ENCODE measurements around the gene IL17B. TPM values are rescaled to one million over a fixed set of nuclear protein-coding genes. Genes with fewer than 3 reads are reported as not detected.

The IL17B gene
- total and polyA plus RNA-seq, 9 of the 15 experiments (the other 6 are each of a cell fraction or from before 2014, with no cell fraction given): 0.28 to 2.6 (median 0.53) TPM; not detected in 2

DNA sequence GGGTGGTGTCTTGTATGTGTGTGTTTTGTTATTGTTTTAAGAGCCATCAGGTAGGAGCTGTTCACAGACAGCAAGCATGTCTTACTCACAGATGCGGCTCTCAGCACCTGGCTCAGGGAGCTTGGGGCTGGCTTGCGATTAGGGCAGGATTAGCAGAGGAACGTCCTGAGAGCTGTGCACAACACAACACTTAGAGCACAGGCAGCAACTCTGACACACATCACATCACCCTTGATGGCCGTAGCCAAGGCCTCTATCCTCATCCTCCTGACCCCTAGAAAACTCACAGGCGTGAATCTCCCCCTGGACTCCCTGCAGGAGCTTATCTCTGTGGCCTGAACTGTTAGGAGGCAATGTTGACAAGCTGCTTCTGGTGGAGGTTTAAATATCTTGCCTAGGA, 7.1 kb upstream of the IL17B start:
- ChIA-PET CTCF (ENCODE audit: low intra/inter-chr PET ratio) (interaction anchor here (0.6 kb wide), 1 partner anchor 8 kb away, joined by 3 read pairs; no protein-coding TSS in a partner anchor), POLR2A (interaction anchor here (0.5 to 1.8 kb wide), 5 partner anchors 13 to 47 kb away, joined by 3 to 5 read pairs (median 3); no protein-coding TSS in a partner anchor)
- H3K4me1 ChIP-seq (replicated peaks in 1 of 2; ENCODE audit: control insufficient read depth in 2 of 2, insufficient read depth in 2 of 2, low read length in 2 of 2): peaks cover 3 to 16% of the 10 kb centered on the region in 2 experiments; a peak in 3 of 5 replicates

DNA sequence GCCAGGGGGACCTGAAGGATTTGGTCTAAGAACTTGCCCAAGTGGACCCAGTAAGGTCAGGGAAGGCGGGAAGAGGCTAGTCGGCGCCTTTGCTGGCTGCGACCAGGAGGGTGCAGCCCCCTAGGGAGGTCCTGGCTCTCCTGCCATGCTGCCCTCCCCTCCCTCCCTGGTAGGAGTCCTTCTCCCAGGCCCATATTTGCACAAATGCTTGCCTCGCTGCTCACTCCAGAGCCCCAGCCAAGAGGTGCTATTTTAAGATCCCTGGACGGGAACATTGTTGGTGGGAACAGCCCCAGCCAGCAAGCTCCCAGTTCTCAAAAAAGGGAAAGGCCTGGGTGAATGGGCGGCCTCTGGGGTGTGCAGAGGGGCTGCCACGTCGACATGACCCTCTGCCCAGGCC, 4.3 kb upstream of the IL17B start:
- in situ Hi-C loops (cut with MboI): no loop called here
- Histone ChIP-seq H3K27ac (ENCODE audit: extremely low read depth, low read depth, low read length) (no peak overlapping the region), H3K4me2 (ENCODE audit: insufficient read depth, low read length) (no peak overlapping the region)

More for the DNA sequence above, 7.1 kb upstream of the IL17B start:
- ATAC-seq: no peak; the same call in 2 of the 3 replicates
- Histone ChIP-seq H3K79me2 (ENCODE audit: control insufficient read depth, insufficient read depth, low read length) (no peaks in the 10 kb centered on the region), H3K9me3 (replicated peaks; ENCODE audit: control insufficient read depth, insufficient read depth, low read depth, low read length) (no peaks in the 10 kb centered on the region), H3K27me3 (ENCODE audit: control insufficient read depth in 2 of 2, insufficient read depth in 2 of 2, low read length in 2 of 2) (no peaks in the 10 kb centered on the region), H3K4me2 (ENCODE audit: insufficient read depth, low read length) (no peak overlapping the region), H2AFZ (ENCODE audit: low read depth, low read length) (peak overlapping the region; percentile 5; the same call in 1 of the 2 replicates), H3K4me3 (no peak overlapping the region), H3K27ac (ENCODE audit: extremely low read depth, low read depth, low read length) (no peak overlapping the region), H3K9ac (ENCODE audit: insufficient read depth in 1 of 2, low read depth in 2 of 2, low read length in 2 of 2) (peak overlapping the region in 1 of 2 experiments; percentile 66; a peak in 1 of 4 replicates), H3K9me1 (ENCODE audit: control insufficient read depth, insufficient read depth, low read length) (no peaks in the 10 kb centered on the region), H3K36me3 (ENCODE audit: control insufficient read depth, insufficient read depth, low read length) (no peaks in the 10 kb centered on the region), H4K20me1 (replicated peaks; ENCODE audit: control insufficient read depth, insufficient read depth, low read length) (no peaks in the 10 kb centered on the region)
- 44% methylated on average over 5 of the region's 5 CpGs for WGBS (ENCODE audit: insufficient coverage, low coverage, missing lambda C conversion rate)
- no TSS peak for BruUV-seq (replicated peaks)
- intact Hi-C loops (cut with micrococcal nuclease): no loop called here
- peak in 1 of 4 experiments; percentile 41 for DNase-seq (ENCODE audit: extremely low read depth in 1 of 4, low spot score in 3 of 4)
- FAIRE-seq: peak; percentile 81
- in situ Hi-C loops (cut with MboI): loop anchor here (5.0 kb wide), 1 partner anchor 41 kb away; no protein-coding TSS in a partner anchor
- TF ChIP-seq MYBL2 (IDR thresholded peaks at IDR 0.05; ENCODE audit: low read depth) (no peak), MYBL2 (CRISPR knock-in tag; IDR thresholded peaks at IDR 0.05; ENCODE audit: borderline replicate concordance) (no peak), GABPB2 (CRISPR knock-in tag; conservative IDR thresholded peaks at IDR 0.05) (no peak), TRIM24 (IDR thresholded peaks at IDR 0.05) (no peak), ZNF445 (CRISPR knock-in tag; IDR thresholded peaks at IDR 0.05; ENCODE audit: low read depth) (no peak), ZNF444 (CRISPR knock-in tag; IDR thresholded peaks at IDR 0.05) (no peak)

More for the DNA sequence above, 4.3 kb upstream of the IL17B start:
- no peaks in the 10 kb centered on the region for H3K9me1 ChIP-seq (ENCODE audit: control insufficient read depth, insufficient read depth, low read length)
- ChIA-PET CTCF (ENCODE audit: low intra/inter-chr PET ratio) (interaction anchor here (2.5 kb wide), 1 partner anchor 51 kb away, joined by 15 read pairs; no protein-coding TSS in a partner anchor), POLR2A (no interaction called here)
- no peak for ATAC-seq
- no peak overlapping the region for H2AFZ ChIP-seq (ENCODE audit: low read depth, low read length)
- intact Hi-C loops (cut with micrococcal nuclease): loop anchor here (5.0 kb wide), 1 partner anchor 234 kb away; no protein-coding TSS in a partner anchor
- H4K20me1 ChIP-seq (replicated peaks; ENCODE audit: control insufficient read depth, insufficient read depth, low read length): no peaks in the 10 kb centered on the region
- H3K4me1 ChIP-seq (replicated peaks in 1 of 2; ENCODE audit: control insufficient read depth in 2 of 2, insufficient read depth in 2 of 2, low read length in 2 of 2): peaks cover 3 to 25% of the 10 kb centered on the region in 2 experiments; a peak in 3 of 5 replicates
- no peaks in the 10 kb centered on the region for H3K9me3 ChIP-seq (replicated peaks; ENCODE audit: control insufficient read depth, insufficient read depth, low read depth, low read length)
- DNase-seq (ENCODE audit: extremely low read depth in 1 of 4, low spot score in 3 of 4): no peak
- no peaks in the 10 kb centered on the region for H3K79me2 ChIP-seq (ENCODE audit: control insufficient read depth, insufficient read depth, low read length)
- 72% methylated on average over 9 of the region's 9 CpGs for WGBS (ENCODE audit: insufficient coverage, low coverage, missing lambda C conversion rate)
- BruUV-seq (replicated peaks): no TSS peak
- no peaks in the 10 kb centered on the region for H3K27me3 ChIP-seq (ENCODE audit: control insufficient read depth in 2 of 2, insufficient read depth in 2 of 2, low read length in 2 of 2)
- TF ChIP-seq, protein P1, sequence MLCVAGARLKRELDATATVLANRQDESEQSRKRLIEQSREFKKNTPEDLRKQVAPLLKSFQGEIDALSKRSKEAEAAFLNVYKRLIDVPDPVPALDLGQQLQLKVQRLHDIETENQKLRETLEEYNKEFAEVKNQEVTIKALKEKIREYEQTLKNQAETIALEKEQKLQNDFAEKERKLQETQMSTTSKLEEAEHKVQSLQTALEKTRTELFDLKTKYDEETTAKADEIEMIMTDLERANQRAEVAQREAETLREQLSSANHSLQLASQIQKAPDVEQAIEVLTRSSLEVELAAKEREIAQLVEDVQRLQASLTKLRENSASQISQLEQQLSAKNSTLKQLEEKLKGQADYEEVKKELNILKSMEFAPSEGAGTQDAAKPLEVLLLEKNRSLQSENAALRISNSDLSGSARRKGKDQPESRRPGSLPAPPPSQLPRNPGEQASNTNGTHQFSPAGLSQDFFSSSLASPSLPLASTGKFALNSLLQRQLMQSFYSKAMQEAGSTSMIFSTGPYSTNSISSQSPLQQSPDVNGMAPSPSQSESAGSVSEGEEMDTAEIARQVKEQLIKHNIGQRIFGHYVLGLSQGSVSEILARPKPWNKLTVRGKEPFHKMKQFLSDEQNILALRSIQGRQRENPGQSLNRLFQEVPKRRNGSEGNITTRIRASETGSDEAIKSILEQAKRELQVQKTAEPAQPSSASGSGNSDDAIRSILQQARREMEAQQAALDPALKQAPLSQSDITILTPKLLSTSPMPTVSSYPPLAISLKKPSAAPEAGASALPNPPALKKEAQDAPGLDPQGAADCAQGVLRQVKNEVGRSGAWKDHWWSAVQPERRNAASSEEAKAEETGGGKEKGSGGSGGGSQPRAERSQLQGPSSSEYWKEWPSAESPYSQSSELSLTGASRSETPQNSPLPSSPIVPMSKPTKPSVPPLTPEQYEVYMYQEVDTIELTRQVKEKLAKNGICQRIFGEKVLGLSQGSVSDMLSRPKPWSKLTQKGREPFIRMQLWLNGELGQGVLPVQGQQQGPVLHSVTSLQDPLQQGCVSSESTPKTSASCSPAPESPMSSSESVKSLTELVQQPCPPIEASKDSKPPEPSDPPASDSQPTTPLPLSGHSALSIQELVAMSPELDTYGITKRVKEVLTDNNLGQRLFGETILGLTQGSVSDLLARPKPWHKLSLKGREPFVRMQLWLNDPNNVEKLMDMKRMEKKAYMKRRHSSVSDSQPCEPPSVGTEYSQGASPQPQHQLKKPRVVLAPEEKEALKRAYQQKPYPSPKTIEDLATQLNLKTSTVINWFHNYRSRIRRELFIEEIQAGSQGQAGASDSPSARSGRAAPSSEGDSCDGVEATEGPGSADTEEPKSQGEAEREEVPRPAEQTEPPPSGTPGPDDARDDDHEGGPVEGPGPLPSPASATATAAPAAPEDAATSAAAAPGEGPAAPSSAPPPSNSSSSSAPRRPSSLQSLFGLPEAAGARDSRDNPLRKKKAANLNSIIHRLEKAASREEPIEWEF (CRISPR knock-in tag; IDR thresholded peaks at IDR 0.05): no peak
- TF ChIP-seq ARHGAP35 (IDR thresholded peaks at IDR 0.05; ENCODE audit: partially characterized antibody) (no peak), ZFX (CRISPR knock-in tag; IDR thresholded peaks at IDR 0.05) (0 out of 2 replicates have a peak, but pooled peaks have one; percentile 22)
- no peaks in the 10 kb centered on the region for H3K36me3 ChIP-seq (ENCODE audit: control insufficient read depth, insufficient read depth, low read length)
- H3K9ac ChIP-seq (ENCODE audit: insufficient read depth in 1 of 2, low read depth in 2 of 2, low read length in 2 of 2): peak overlapping the region in 1 of 2 experiments; percentile 19; a peak in 1 of 4 replicates
- no peak overlapping the region for H3K4me3 ChIP-seq
- no peak for FAIRE-seq

All from K562 (cell line).